Fibroblast of skin of scalp (primary cell): ENCODE results near the gene AKT3.

Experiments used
- DNase-seq: peaks from one replicate; pipeline ENCODE4 v3.0.0-alpha.2; 2013

AKT3 gene

GRCh38 chr1:243548516-243548915, 301.5 kb downstream of the AKT3 start:
- peak; percentile 29 for DNase-seq

GRCh38 chr1:243547891-243548290, 302.2 kb downstream of the AKT3 start:
- DNase-seq, result no peak

- DNase-seq, result no peak
These were observed 303.6 kb downstream of the AKT3 start for GRCh38 chr1:243546457-243546856.

GRCh38 chr1:243543501-243543900, 306.5 kb downstream of the AKT3 start:
- DNase-seq, result no peak

- no peak for DNase-seq
These were observed 307.2 kb downstream of the AKT3 start for GRCh38 chr1:243542739-243543415.

- DNase-seq, result peak; percentile 21
These were observed 310.4 kb downstream of the AKT3 start for GRCh38 chr1:243539636-243540035.

GRCh38 chr1:243535014-243535413, 315.0 kb downstream of the AKT3 start:
- DNase-seq, result no peak

GRCh38 chr1:243529512-243529911, 320.5 kb downstream of the AKT3 start:
- no peak for DNase-seq

GRCh38 chr1:243528459-243529121, 321.5 kb downstream of the AKT3 start:
- no peak for DNase-seq

GRCh38 chr1:243526180-243526579, 323.9 kb downstream of the AKT3 start:
- no peak for DNase-seq

- peak; percentile 82 for DNase-seq
These were observed 325.0 kb downstream of the AKT3 start for GRCh38 chr1:243525085-243525487.

GRCh38 chr1:243523766-243524165, 326.3 kb downstream of the AKT3 start:
- no peak for DNase-seq

GRCh38 chr1:243520831-243521230, 329.2 kb downstream of the AKT3 start:
- DNase-seq, result no peak

- no peak for DNase-seq
These were observed 335.1 kb downstream of the AKT3 start for GRCh38 chr1:243514927-243515326.

- DNase-seq, result peak; percentile 36
These were observed 336.1 kb downstream of the AKT3 start for GRCh38 chr1:243513726-243514491.

- DNase-seq, result no peak
These were observed 339.1 kb downstream of the AKT3 start for GRCh38 chr1:243510928-243511327.

- no peak for DNase-seq
These were observed 341.1 kb downstream of the AKT3 start for GRCh38 chr1:243508943-243509342.

GRCh38 chr1:243508303-243508713, 341.7 kb downstream of the AKT3 start:
- DNase-seq, result no peak

GRCh38 chr1:243507672-243508302, 342.3 kb downstream of the AKT3 start:
- DNase-seq, result no peak

- no peak for DNase-seq
These were observed 342.9 kb downstream of the AKT3 start for GRCh38 chr1:243507001-243507671.

- DNase-seq, result no peak
These were observed 343.9 kb downstream of the AKT3 start for GRCh38 chr1:243505986-243506689.

GRCh38 chr1:243503155-243503554, 346.9 kb downstream of the AKT3 start:
- DNase-seq, result no peak
